ENCODE data around the gene LGR4. TPM values are rescaled to one million over a fixed set of nuclear protein-coding genes. Genes with fewer than 3 reads are reported as not detected.

LGR4 gene
- total RNA-seq, 1 donor from 2014 or later = 36.2 TPM

DNA sequence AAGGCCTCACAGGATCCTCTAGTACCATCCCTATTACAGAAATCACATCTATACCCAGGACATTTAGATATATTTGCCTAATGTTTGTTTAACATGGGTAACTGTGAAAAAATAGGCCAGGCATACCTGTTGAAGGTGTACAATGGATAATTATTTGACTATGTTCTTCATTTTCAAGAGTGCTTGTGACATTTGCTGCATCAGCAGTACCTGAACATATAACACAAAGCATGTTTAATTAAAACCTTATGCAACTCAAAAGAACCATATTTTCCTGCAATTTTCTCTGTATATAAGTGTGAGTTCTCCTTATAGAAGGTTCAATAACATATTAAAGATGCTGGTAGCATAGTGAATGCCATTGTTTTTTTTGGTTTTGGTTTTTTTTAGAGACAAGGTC, 101.1 kb downstream of the LGR4 start:
- peaks cover 9% of the 10 kb centered on the region for H3K36me3 Mint-ChIP-seq (ENCODE audit: low read depth)
- no peak overlapping the region for H3K27ac Mint-ChIP-seq (ENCODE audit: unreplicated experiment)
- TF ChIP-seq, protein P1, sequence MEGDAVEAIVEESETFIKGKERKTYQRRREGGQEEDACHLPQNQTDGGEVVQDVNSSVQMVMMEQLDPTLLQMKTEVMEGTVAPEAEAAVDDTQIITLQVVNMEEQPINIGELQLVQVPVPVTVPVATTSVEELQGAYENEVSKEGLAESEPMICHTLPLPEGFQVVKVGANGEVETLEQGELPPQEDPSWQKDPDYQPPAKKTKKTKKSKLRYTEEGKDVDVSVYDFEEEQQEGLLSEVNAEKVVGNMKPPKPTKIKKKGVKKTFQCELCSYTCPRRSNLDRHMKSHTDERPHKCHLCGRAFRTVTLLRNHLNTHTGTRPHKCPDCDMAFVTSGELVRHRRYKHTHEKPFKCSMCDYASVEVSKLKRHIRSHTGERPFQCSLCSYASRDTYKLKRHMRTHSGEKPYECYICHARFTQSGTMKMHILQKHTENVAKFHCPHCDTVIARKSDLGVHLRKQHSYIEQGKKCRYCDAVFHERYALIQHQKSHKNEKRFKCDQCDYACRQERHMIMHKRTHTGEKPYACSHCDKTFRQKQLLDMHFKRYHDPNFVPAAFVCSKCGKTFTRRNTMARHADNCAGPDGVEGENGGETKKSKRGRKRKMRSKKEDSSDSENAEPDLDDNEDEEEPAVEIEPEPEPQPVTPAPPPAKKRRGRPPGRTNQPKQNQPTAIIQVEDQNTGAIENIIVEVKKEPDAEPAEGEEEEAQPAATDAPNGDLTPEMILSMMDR (IDR thresholded peaks at IDR 0.05) = no peak
- H3K9me3 Mint-ChIP-seq (ENCODE audit: low read depth) = no peaks in the 10 kb centered on the region
- H3K27me3 Mint-ChIP-seq (ENCODE audit: low read depth) = no peaks in the 10 kb centered on the region
- no peak overlapping the region for H3K4me3 Mint-ChIP-seq (ENCODE audit: unreplicated experiment)
- no peak for DNase-seq (ENCODE audit: low spot score)
- H3K4me1 Mint-ChIP-seq (ENCODE audit: low read depth) = no peaks in the 10 kb centered on the region

GRCh38 chr11:27370374-27370773, 102.2 kb downstream of the LGR4 start:
- Mint-ChIP-seq H3K9me3 (ENCODE audit: low read depth) (no peaks in the 10 kb centered on the region), H3K27me3 (ENCODE audit: low read depth) (no peaks in the 10 kb centered on the region), H3K4me3 (ENCODE audit: unreplicated experiment) (no peak overlapping the region), H3K27ac (ENCODE audit: unreplicated experiment) (no peak overlapping the region), H3K36me3 (ENCODE audit: low read depth) (peaks cover 9% of the 10 kb centered on the region), H3K4me1 (ENCODE audit: low read depth) (no peaks in the 10 kb centered on the region)
- no peak for DNase-seq (ENCODE audit: low spot score)
- TF ChIP-seq, protein P1 (IDR thresholded peaks at IDR 0.05) = no peak

GRCh38 chr11:27367881-27368280, 104.7 kb downstream of the LGR4 start:
- peaks cover 9% of the 10 kb centered on the region for H3K4me1 Mint-ChIP-seq (ENCODE audit: low read depth)
- no peak overlapping the region for H3K4me3 Mint-ChIP-seq (ENCODE audit: unreplicated experiment)
- peaks cover 7% of the 10 kb centered on the region for H3K36me3 Mint-ChIP-seq (ENCODE audit: low read depth)
- H3K27ac Mint-ChIP-seq (ENCODE audit: unreplicated experiment) = no peak overlapping the region
- TF ChIP-seq, protein P1 (IDR thresholded peaks at IDR 0.05) = no peak
- DNase-seq (ENCODE audit: low spot score) = no peak
- H3K27me3 Mint-ChIP-seq (ENCODE audit: low read depth) = no peaks in the 10 kb centered on the region
- H3K9me3 Mint-ChIP-seq (ENCODE audit: low read depth) = no peaks in the 10 kb centered on the region

DNA sequence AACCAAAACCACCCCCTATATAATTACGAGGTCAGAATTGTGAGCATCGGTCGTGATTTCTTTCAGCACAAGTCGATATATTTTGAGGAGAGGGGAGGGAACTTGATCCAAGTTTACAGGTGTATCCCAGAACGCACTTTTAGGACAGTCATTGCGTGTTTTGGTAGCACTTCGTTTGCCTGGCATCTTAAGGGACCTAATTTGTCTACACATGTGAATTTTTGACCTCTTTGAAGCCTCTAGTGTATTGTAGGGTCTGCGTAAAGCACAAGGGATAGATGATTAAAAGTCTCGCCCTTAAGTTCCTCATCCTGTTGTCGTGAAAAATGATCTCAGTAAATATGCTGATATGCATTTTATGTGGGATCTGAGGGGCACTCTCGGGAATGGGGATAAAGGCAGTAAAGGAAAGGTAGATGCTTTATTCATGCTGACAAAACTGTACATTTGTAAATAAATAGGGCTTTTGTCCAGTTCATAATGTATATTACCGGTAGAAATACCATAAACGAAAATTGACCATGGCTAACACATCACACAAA, 108.9 kb downstream of the LGR4 start:
- TF ChIP-seq, protein P1 (IDR thresholded peaks at IDR 0.05) = no peak
- H3K4me1 Mint-ChIP-seq (ENCODE audit: low read depth) = peaks cover 21% of the 10 kb centered on the region
- H3K9me3 Mint-ChIP-seq (ENCODE audit: low read depth) = no peaks in the 10 kb centered on the region
- peak overlapping the region; percentile 77 for H3K27ac Mint-ChIP-seq (ENCODE audit: unreplicated experiment)
- DNase-seq (ENCODE audit: low spot score) = no peak
- H3K4me3 Mint-ChIP-seq (ENCODE audit: unreplicated experiment) = peak overlapping the region; percentile 88
- H3K27me3 Mint-ChIP-seq (ENCODE audit: low read depth) = no peaks in the 10 kb centered on the region
- peaks cover 3% of the 10 kb centered on the region for H3K36me3 Mint-ChIP-seq (ENCODE audit: low read depth)

DNA sequence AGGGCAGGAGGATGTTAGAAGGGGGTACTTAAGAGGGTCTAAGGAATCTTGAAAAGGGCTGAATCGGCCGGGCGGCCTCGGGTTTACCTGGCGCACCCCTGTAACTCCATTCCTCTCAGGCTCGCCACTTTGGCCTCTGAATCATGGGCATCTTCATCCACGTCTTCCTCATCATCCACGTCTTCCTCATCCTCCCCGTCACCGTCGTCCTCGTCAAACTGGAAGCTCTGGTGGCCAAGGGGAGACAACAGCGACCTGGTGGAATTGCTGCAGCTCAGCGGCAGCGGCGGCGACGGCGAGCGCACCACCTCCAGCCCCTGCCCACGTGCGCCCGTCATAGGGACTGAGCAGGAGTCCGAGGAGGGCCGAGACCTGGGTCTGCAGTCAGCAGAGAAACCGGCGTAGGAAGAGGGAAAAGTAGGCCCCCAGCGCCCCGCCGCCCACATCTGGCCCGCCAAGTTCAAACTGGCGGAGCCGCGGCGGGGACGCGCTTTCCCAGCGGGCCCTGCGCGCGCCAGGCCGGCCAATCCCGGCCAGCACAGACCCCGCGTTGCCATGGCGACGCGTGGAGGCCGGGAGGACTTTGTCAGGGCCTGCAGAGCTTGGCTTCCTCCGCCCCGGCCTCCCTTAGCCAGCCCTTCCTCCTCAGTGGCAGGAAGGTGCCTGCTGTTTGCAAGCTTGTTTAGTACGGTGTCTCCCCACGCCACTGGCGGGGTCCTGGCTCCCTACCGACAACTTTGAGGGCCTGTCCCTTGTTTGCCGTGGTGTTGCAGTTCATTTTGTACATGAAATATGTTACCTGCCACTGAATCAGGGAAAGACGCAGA, 109.6 kb downstream of the LGR4 start, which contains the start of gene CCDC34:
Gene CCDC34 (minus strand): TSS at position 467 of the 827 bp plus-strand sequence. CDS start 21 bp downstream, at position 446.
- H3K27me3 Mint-ChIP-seq (ENCODE audit: low read depth) = no peaks in the 10 kb centered on the region
- H3K4me1 Mint-ChIP-seq (ENCODE audit: low read depth) = peaks cover 21% of the 10 kb centered on the region
- peak; percentile 90 for DNase-seq (ENCODE audit: low spot score)
- TF ChIP-seq, protein P1 (IDR thresholded peaks at IDR 0.05) = peak; percentile 27
- H3K36me3 Mint-ChIP-seq (ENCODE audit: low read depth) = peaks cover 3% of the 10 kb centered on the region
- peak within 1 kb of the TSS; percentile 88 for H3K4me3 Mint-ChIP-seq (ENCODE audit: unreplicated experiment)
- H3K9me3 Mint-ChIP-seq (ENCODE audit: low read depth) = no peaks in the 10 kb centered on the region
- peak within 1 kb of the TSS; percentile 77 for H3K27ac Mint-ChIP-seq (ENCODE audit: unreplicated experiment)

Data from chondrocyte (in vitro differentiated cells).